Airway epithelial cell (primary cell): ENCODE measurements around the gene DMRT2. TPM values are rescaled to one million over a fixed set of nuclear protein-coding genes. Genes with fewer than 3 reads are reported as not detected.

Experiments
- total RNA-seq: library from RNA; depleted of rRNA; stranded (reverse); fragments of >200 nt; gene quantifications from 2 replicates; pipeline ENCODE4 v1.2.3, GENCODE V29; 2015

Gene DMRT2
- total RNA-seq: 2.6 and 4.0 TPM in 2 replicates

GRCh38 chr9:1050125-1050895 lies at the start of gene DMRT2:
TSS of gene DMRT2 (plus strand) at chr9:1050357. CDS start at chr9:1051614, 1,257 bp downstream.

Other genes starting within 250 kb of the DMRT2 start
- gene DMRT1, start 208.7 kb upstream of the DMRT2 start, total RNA-seq: not detected in 2 replicates
- gene DMRT3, start 73.7 kb upstream of the DMRT2 start, total RNA-seq: not detected in 2 replicates